ENCODE measurements around the gene BCL3.
A peak's percentile ranks its signal among the peaks of the same experiment; 100 is the strongest.
"Not testable (repeated sequence)": the region's sequence is repeated elsewhere in the genome, so short reads cannot be mapped to it uniquely, and the experiment has no call there.

The BCL3 gene

DNA sequence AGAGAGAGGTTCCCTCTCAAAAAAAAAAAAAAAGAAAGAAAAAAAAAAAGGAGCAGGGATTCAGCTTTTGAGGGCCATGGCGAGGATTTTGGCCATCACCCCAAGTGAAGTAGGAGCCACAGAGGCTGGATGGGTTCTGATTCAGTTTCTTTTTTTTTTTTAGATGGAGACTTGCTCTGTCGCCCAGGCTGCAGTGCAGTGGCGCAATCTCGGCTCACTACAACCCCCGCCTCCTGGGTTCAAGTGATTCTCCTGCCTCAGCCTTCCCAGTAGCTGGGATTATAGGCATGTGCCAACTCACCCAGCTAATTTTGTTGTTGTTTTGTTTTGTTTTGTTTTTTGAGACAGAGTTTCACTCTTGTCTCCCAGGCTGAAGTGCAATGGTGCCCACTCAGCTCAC, 27.1 kb upstream of the BCL3 start:
- not testable (repeated sequence) for DNase-seq (ENCODE audit: low read depth)

- no peak for DNase-seq (ENCODE audit: low read depth)
Observed at GRCh38 chr19:44722131-44723121, 26.1 kb upstream of the BCL3 start.

DNA sequence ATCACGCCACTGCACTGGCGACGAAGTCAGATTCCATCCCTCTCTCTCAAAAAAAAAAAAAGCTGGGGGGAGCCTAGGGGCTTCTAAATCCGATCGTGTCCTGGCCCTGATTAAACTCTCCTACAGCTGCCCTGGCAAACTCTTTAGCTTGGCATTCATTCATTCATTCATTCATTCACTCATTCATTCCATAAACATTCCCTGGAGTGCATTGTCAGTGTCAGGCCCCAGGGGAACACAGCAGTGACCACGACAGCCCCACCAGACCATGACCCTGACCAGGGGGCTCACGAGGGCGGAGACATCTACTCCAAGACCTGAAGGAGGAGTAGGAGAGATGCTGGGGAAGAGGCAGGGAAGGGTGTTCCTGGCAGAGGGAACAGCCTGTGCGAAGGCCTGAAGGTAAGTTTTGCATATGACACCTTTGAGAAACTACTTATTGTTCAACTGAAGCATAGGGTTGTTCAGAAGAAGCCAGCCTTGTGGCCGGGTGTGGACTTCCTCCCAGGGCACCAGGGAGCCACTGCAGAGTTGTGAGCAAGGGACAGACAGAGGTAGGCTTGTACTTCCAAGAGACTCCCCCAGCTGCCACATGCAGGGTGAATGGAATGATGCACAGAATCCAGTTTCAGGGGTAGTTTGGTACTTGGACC, 25.1 kb upstream of the BCL3 start:
- no peak for DNase-seq (ENCODE audit: low read depth)

- DNase-seq (ENCODE audit: low read depth): peak; percentile 59
Observed at GRCh38 chr19:44723952-44724319, 24.6 kb upstream of the BCL3 start.

GRCh38 chr19:44725251-44725650, 23.3 kb upstream of the BCL3 start:
- no peak for DNase-seq (ENCODE audit: low read depth)

DNA sequence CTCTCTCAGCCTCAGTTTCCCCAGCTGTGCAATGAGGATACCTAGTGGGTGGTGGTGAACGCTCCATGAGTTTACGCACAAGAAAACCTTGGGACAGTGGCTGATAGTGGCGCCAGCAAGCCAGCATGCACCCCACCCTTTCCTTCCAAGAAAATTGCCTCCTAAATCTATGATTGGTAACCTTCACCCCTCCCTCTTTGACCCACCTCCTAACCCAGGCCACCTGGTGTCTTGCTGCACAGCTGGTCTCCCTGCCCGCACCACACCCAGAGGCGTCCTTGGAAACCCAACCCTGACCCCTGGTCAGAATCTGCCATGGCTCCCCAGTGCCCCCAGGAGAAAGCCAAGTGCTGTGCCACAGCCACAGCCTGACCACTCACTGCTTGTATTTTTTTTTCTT, 22.8 kb upstream of the BCL3 start:
- DNase-seq (ENCODE audit: low read depth): no peak

DNA sequence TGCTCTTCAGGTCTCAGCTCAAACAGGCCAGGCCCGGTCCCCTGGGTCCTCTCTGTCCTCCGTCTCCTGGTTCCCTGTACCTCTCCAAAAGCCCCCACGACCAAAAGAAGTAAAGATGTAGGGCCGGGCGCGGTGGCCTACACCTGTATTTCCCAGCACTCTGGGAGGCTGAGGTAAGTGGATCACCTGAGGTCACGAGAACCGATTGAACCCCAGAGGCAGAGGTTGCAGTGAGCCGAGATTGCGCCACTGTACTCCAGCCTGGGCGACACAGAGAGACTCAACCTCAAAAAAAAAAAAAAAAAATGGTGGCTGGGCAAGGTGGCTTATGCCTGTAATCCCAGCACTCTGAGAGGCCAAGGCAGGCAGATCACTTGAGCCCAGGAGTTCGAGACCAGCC, 22.0 kb upstream of the BCL3 start:
- DNase-seq (ENCODE audit: low read depth): no peak

- DNase-seq (ENCODE audit: low read depth): no peak
Observed at GRCh38 chr19:44728178-44728577, 20.3 kb upstream of the BCL3 start.

- no peak for DNase-seq (ENCODE audit: low read depth)
Observed at GRCh38 chr19:44729516-44730033, 18.9 kb upstream of the BCL3 start.

DNA sequence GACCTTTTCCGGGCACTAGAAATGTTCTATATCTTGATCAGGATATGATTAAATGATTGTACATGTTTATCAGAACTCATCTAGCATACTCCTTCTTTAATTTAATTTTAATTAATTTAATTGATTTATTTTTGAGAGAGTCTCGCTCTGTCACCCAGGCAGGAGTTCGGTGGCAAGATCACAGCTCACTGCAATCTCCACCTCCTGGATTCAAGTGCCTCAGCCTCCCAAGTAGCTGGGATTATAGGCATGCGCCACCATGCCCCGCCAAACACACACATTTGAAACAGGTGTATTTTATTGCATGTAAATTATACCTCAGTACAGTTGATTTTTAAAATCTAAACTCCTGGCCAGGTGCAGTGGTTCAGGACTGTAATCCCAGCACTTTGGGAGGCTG, 17.4 kb upstream of the BCL3 start:
- no peak for DNase-seq (ENCODE audit: low read depth)

DNA sequence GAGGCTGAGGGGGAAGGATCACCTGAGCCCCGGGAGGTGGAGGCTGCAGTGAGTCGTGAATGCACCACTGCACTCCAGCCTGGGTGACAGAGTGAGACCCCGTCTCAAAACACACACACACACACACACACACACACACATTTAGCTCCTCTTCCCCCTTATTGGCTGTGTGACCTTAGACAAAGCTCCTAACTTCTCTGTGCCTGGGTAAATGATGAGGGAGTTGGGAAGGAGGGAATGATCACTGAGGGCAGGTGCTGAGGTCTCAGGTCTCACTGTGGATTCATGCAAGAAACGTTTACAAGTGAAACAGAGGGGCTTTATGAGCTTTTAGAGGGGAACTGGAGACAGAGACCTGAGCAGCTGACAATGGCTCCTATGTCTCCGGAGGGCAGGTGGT, 16.9 kb upstream of the BCL3 start:
- DNase-seq (ENCODE audit: low read depth): no peak

GRCh38 chr19:44732235-44733014, 16.1 kb upstream of the BCL3 start:
- DNase-seq (ENCODE audit: low read depth): no peak

GRCh38 chr19:44734357-44734756, 14.2 kb upstream of the BCL3 start:
- DNase-seq (ENCODE audit: low read depth): no peak

- no peak for DNase-seq (ENCODE audit: low read depth)
Observed at GRCh38 chr19:44735011-44735410, 13.5 kb upstream of the BCL3 start.

GRCh38 chr19:44737238-44738071, 11.1 kb upstream of the BCL3 start:
- no peak for DNase-seq (ENCODE audit: low read depth)

- no peak for DNase-seq (ENCODE audit: low read depth)
Observed at GRCh38 chr19:44738136-44738535, 10.4 kb upstream of the BCL3 start.

- DNase-seq (ENCODE audit: low read depth): no peak
Observed at GRCh38 chr19:44738603-44739558, 9.6 kb upstream of the BCL3 start.

DNA sequence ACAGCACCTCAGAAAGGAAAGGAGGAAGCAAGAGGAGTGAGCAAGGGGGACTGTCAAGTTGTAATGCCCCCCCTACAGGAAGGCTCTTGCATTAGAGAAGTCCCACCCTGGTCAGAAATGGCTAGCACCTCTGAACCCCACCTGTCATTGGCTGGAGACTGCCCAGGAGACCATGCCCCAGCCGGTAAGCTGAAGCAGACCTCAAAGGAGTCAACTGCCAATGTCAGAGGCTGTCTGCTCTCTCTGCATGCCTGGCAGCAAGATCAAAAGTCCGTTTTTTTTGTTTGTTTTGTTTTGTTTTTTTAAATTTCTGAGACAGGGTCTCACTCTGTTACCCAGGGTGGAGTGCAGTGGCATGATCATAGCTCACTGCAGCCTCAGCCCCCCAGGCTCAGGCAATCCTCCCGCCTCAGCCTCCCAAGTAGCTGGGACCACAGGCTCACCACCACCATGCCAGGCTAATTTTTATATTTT, 8.1 kb upstream of the BCL3 start:
- DNase-seq (ENCODE audit: low read depth): no peak

GRCh38 chr19:44741258-44741731, 7.2 kb upstream of the BCL3 start:
- DNase-seq (ENCODE audit: low read depth): no peak

DNA sequence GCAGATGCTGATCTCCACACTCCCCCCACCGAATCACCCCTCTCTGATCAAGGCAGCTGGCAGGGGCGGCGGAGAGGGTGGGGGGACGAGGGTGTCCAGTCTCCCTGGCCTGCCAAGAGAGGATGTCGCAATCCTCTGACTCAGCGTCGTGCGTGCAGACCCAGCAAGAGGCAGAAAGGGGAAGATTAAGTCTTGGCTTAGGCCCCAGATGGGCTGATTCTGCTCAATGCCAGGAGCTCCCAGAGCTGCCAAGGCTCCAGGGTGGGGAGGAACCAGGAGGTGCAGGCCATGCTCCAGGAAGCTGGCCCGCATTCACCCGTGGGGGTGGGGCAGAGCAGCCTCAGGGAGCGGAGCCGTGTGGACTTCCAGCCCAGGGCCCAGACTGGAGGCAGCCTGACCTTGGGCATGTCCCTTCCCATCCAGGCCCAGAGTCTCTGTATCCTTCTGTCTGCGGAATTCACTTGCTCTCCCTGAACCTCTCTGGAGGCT, 6.6 kb upstream of the BCL3 start:
- DNase-seq (ENCODE audit: low read depth): no peak

All from stimulated activated CD8-positive, alpha-beta memory T cell treated with anti-CD3 and anti-CD28 coated beads, Interleukin-15, amount 100 ng/mL, for 1 hour (primary cell).